ENCODE measurements around the gene OSBPL9.

GRCh38 chr1:51679435-51679834 lies 62.5 kb downstream of the OSBPL9 start:
- TF ChIP-seq CTCF (IDR thresholded peaks at IDR 0.05) (no peak), EP300 (IDR thresholded peaks at IDR 0.05) (no peak), POLR2A (IDR thresholded peaks at IDR 0.05) (no peak)
